GM23338 (cell line): ENCODE results near the gene TULP4. TPM values are rescaled to one million over a fixed set of nuclear protein-coding genes. Genes with fewer than 3 reads are reported as not detected.

ENCODE experiments used
- ATAC-seq: fragments of 200-7000 bp; cut with Tn5 transposase; 3 replicates; pipeline ENCODE4 v1.9.1; 2020
- DNase-seq: peaks from one replicate; pipeline ENCODE4 v3.0.0-alpha.2; 2015; ENCODE audit warnings: low spot score
- H2AFZ ChIP-seq: fragments of 200-600 bp; sonication (generic); 2 replicates; pipeline ENCODE4 v1.8.0; 2016; ENCODE audit warnings: antibody characterized with exemption, mild to moderate bottlenecking, moderate library complexity
- H3F3A ChIP-seq: fragments of 200-600 bp; sonication (generic); replicated peaks from 2 replicates; pipeline ENCODE4 v1.8.0; 2017; ENCODE audit warnings: antibody characterized with exemption, mixed run types, low read depth
- H3K27ac ChIP-seq: fragments of 200-600 bp; sonication (generic); 2 replicates; pipeline ENCODE4 v1.6.1; 2016; ENCODE audit warnings: low read depth
- H3K27me3 ChIP-seq: fragments of 200-600 bp; sonication (generic); 2 replicates; pipeline ENCODE4 v1.8.0; 2016; ENCODE audit warnings: mild to moderate bottlenecking, mixed run types, moderate library complexity; ENCODE audit not compliant: insufficient read depth
- H3K36me3 ChIP-seq: fragments of 200-600 bp; sonication (generic); 2 replicates; pipeline ENCODE4 v1.8.0; 2016; ENCODE audit warnings: mild to moderate bottlenecking; ENCODE audit not compliant: insufficient read depth
- H3K4me1 ChIP-seq: fragments of 200-600 bp; sonication (generic); 2 replicates; pipeline ENCODE4 v1.8.0; 2016; ENCODE audit warnings: mild to moderate bottlenecking, moderate library complexity; ENCODE audit not compliant: insufficient read depth
- H3K4me2 ChIP-seq: fragments of 200-600 bp; sonication (generic); 2 replicates; pipeline ENCODE4 v1.7.1; 2017; ENCODE audit warnings: mixed run types
- H3K4me3 ChIP-seq: fragments of 200-600 bp; sonication (generic); 2 replicates; pipeline ENCODE4 v1.6.1; 2016; ENCODE audit warnings: mixed run types
- H3K79me2 ChIP-seq: fragments of 200-600 bp; sonication (generic); replicated peaks from 2 replicates; pipeline ENCODE4 v1.8.0; 2017; ENCODE audit warnings: mild to moderate bottlenecking; ENCODE audit not compliant: insufficient read depth
- H3K9me2 ChIP-seq: fragments of 200-600 bp; sonication (generic); 2 replicates; pipeline ENCODE4 v1.8.0; 2017; ENCODE audit not compliant: insufficient read depth
- H4K20me1 ChIP-seq: fragments of 200-600 bp; sonication (generic); replicated peaks from 2 replicates; pipeline ENCODE4 v1.8.0; 2017; ENCODE audit warnings: mild to moderate bottlenecking; ENCODE audit not compliant: insufficient read depth
- H3K27ac Mint-ChIP-seq: 2 replicates; pipeline ENCODE4 v1.8.0; 2020; ENCODE audit warnings: inconsistent platforms, mild to moderate bottlenecking, moderate library complexity, mixed read lengths
- H3K27me3 Mint-ChIP-seq: 3 replicates; pipeline ENCODE4 v1.8.0; 2022; ENCODE audit warnings: low read depth, mild to moderate bottlenecking, moderate library complexity, mixed read lengths, inconsistent platforms; ENCODE audit not compliant: insufficient read depth, poor library complexity
- H3K36me3 Mint-ChIP-seq: 3 replicates; pipeline ENCODE4 v1.8.0; 2021; ENCODE audit warnings: low read depth, mild to moderate bottlenecking, inconsistent platforms, moderate library complexity, mixed read lengths
- H3K4me1 Mint-ChIP-seq: 3 replicates; pipeline ENCODE4 v1.8.0; 2020; ENCODE audit warnings: mild to moderate bottlenecking, inconsistent platforms, mixed read lengths
- H3K4me3 Mint-ChIP-seq: 3 replicates; pipeline ENCODE4 v1.8.0; 2021; ENCODE audit warnings: moderate library complexity, mild to moderate bottlenecking, inconsistent platforms, mixed read lengths
- H3K9me3 Mint-ChIP-seq: 3 replicates; pipeline ENCODE4 v1.8.0; 2020; ENCODE audit warnings: moderate library complexity, mild to moderate bottlenecking, inconsistent platforms, mixed read lengths
- CREB1 ChIP-seq: fragments of 250-450 bp; sonication (Bioruptor Pico); IDR thresholded peaks from 2 replicates; pipeline ENCODE4 v1.5.0; 2020; ENCODE audit warnings: low read depth, mild to moderate bottlenecking, moderate library complexity
- ETS1 ChIP-seq: IDR thresholded peaks from 2 replicates; pipeline ENCODE4 v1.6.1; 2016; ENCODE audit warnings: antibody characterized with exemption
- EZH2phosphoT487 ChIP-seq: fragments of 200-600 bp; sonication (generic); IDR thresholded peaks from one replicate; pipeline ENCODE4 v1.8.1; 2018; ENCODE audit warnings: antibody characterized with exemption; ENCODE audit not compliant: unreplicated experiment
- JUNB ChIP-seq: IDR thresholded peaks from one replicate; pipeline ENCODE4 v1.6.1; 2016; ENCODE audit warnings: antibody characterized with exemption; ENCODE audit not compliant: unreplicated experiment
- NANOG ChIP-seq: IDR thresholded peaks from 2 replicates; pipeline ENCODE4 v1.6.1; 2016; ENCODE audit warnings: antibody characterized with exemption, borderline replicate concordance
- POLR2AphosphoS5 ChIP-seq: IDR thresholded peaks from 2 replicates; pipeline ENCODE4 v1.6.1; 2016; ENCODE audit warnings: antibody characterized with exemption, low read depth
- STAT1 ChIP-seq: IDR thresholded peaks from one replicate; pipeline ENCODE4 v1.6.1; 2016; ENCODE audit warnings: antibody characterized with exemption; ENCODE audit not compliant: unreplicated experiment
- ZNF114 ChIP-seq: fragments of 250-450 bp; sonication (Bioruptor Pico); IDR thresholded peaks from 2 replicates; pipeline ENCODE4 v1.5.0; 2020; ENCODE audit warnings: mild to moderate bottlenecking, moderate library complexity
- ZNF331 ChIP-seq: fragments of 250-450 bp; sonication (Bioruptor Pico); IDR thresholded peaks from 2 replicates; pipeline ENCODE4 v1.5.0; 2020; ENCODE audit warnings: low read depth, mild to moderate bottlenecking, moderate library complexity
- polyA plus RNA-seq: library from polyadenylated mRNA; unstranded; fragments of >200 nt; fragmentation: Nextera tagmentation; extraction: Ambion mirVana; gene quantifications from 2 replicates; pipeline ENCODE4 v1.2.1, GENCODE V29; 2016
- total RNA-seq: library from RNA; depleted of rRNA; stranded (reverse); fragments of >200 nt; shearing (Covaris generic); gene quantifications from 2 replicates; pipeline ENCODE4 v1.2.3, GENCODE V29; 2014
- TF ChIP-seq, protein P1 (sequence below): IDR thresholded peaks from one replicate; pipeline ENCODE4 v1.6.1; 2018; ENCODE audit warnings: antibody characterized with exemption; ENCODE audit not compliant: unreplicated experiment
- TF ChIP-seq, protein P2 (sequence below): fragments of 250-450 bp; sonication (Bioruptor Pico); IDR thresholded peaks from 2 replicates; pipeline ENCODE4 v1.5.0; 2020; ENCODE audit warnings: mild to moderate bottlenecking, moderate library complexity
- TF ChIP-seq, protein P3 (sequence below), 2 experiments: fragments of 200-600 bp in 1 of 2; sonication (generic) in 1 of 2; conservative IDR thresholded peaks; 2 replicates each; pipeline versions ENCODE4 v1.5.1 to v1.6.1; 2016 to 2017; ENCODE audit warnings: antibody characterized with exemption in 2 of 2, low read depth in 2 of 2, mild to moderate bottlenecking in 2 of 2, moderate library complexity in 1 of 2

The TULP4 gene
- total and polyA plus RNA-seq, 2 experiments from 2014 or later, result 31.2 to 50.2 TPM

GRCh38 chr6:158406736-158407135, 94.5 kb downstream of the TULP4 start (continued):
- TF ChIP-seq, protein P1, sequence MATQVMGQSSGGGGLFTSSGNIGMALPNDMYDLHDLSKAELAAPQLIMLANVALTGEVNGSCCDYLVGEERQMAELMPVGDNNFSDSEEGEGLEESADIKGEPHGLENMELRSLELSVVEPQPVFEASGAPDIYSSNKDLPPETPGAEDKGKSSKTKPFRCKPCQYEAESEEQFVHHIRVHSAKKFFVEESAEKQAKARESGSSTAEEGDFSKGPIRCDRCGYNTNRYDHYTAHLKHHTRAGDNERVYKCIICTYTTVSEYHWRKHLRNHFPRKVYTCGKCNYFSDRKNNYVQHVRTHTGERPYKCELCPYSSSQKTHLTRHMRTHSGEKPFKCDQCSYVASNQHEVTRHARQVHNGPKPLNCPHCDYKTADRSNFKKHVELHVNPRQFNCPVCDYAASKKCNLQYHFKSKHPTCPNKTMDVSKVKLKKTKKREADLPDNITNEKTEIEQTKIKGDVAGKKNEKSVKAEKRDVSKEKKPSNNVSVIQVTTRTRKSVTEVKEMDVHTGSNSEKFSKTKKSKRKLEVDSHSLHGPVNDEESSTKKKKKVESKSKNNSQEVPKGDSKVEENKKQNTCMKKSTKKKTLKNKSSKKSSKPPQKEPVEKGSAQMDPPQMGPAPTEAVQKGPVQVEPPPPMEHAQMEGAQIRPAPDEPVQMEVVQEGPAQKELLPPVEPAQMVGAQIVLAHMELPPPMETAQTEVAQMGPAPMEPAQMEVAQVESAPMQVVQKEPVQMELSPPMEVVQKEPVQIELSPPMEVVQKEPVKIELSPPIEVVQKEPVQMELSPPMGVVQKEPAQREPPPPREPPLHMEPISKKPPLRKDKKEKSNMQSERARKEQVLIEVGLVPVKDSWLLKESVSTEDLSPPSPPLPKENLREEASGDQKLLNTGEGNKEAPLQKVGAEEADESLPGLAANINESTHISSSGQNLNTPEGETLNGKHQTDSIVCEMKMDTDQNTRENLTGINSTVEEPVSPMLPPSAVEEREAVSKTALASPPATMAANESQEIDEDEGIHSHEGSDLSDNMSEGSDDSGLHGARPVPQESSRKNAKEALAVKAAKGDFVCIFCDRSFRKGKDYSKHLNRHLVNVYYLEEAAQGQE, result no peak
- TF ChIP-seq ZNF114 (CRISPR knock-in tag), result no peak

DNA sequence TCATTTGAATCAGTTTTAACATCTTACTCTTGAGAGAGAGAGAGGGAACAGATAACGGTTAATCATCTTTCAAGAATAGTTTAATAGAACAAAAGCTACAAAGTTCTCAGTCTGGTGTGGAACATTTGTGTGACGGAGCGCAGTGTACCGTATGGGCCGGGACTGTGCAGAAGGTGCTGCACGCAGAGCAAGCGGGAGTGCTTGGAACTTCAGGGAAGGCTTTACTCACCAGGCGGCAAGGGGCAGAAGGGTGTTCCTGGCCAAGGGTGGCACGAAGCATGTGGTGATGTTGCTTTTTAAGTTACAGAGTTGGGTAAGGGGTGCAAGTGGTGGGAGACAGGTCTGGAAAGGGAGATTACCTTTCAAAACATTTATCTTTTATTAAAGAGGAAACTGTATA, 95.7 kb downstream of the TULP4 start:
- no peaks in the 10 kb centered on the region for H3K4me1 ChIP-seq
- Mint-ChIP-seq H3K27ac (no peak overlapping the region), H3K9me3 (no peaks in the 10 kb centered on the region; the same call in 2 of the 3 replicates), H3K4me3 (no peak overlapping the region), H3K27me3 (peaks cover 4% of the 10 kb centered on the region), H3K36me3 (peaks cover 5% of the 10 kb centered on the region; the same call in 1 of the 3 replicates), H3K4me1 (peaks cover 13% of the 10 kb centered on the region)
- H3K4me2 ChIP-seq, result no peak overlapping the region
- H3K27me3 ChIP-seq, result no peaks in the 10 kb centered on the region
- no peak overlapping the region for H3K27ac ChIP-seq
- no peak overlapping the region for H2AFZ ChIP-seq
- 0 out of 2 replicates have a peak, but pooled peaks cover 5% of the 10 kb centered on the region for H3K79me2 ChIP-seq
- ATAC-seq, result no peak
- DNase-seq, result no peak
- 0 out of 2 replicates have a peak, but pooled peaks cover 4% of the 10 kb centered on the region for H4K20me1 ChIP-seq
- H3F3A ChIP-seq, result no peaks in the 10 kb centered on the region
- no peaks in the 10 kb centered on the region for H3K36me3 ChIP-seq
- H3K4me3 ChIP-seq, result no peak overlapping the region
- no peaks in the 10 kb centered on the region for H3K9me2 ChIP-seq
- TF ChIP-seq, protein P2, sequence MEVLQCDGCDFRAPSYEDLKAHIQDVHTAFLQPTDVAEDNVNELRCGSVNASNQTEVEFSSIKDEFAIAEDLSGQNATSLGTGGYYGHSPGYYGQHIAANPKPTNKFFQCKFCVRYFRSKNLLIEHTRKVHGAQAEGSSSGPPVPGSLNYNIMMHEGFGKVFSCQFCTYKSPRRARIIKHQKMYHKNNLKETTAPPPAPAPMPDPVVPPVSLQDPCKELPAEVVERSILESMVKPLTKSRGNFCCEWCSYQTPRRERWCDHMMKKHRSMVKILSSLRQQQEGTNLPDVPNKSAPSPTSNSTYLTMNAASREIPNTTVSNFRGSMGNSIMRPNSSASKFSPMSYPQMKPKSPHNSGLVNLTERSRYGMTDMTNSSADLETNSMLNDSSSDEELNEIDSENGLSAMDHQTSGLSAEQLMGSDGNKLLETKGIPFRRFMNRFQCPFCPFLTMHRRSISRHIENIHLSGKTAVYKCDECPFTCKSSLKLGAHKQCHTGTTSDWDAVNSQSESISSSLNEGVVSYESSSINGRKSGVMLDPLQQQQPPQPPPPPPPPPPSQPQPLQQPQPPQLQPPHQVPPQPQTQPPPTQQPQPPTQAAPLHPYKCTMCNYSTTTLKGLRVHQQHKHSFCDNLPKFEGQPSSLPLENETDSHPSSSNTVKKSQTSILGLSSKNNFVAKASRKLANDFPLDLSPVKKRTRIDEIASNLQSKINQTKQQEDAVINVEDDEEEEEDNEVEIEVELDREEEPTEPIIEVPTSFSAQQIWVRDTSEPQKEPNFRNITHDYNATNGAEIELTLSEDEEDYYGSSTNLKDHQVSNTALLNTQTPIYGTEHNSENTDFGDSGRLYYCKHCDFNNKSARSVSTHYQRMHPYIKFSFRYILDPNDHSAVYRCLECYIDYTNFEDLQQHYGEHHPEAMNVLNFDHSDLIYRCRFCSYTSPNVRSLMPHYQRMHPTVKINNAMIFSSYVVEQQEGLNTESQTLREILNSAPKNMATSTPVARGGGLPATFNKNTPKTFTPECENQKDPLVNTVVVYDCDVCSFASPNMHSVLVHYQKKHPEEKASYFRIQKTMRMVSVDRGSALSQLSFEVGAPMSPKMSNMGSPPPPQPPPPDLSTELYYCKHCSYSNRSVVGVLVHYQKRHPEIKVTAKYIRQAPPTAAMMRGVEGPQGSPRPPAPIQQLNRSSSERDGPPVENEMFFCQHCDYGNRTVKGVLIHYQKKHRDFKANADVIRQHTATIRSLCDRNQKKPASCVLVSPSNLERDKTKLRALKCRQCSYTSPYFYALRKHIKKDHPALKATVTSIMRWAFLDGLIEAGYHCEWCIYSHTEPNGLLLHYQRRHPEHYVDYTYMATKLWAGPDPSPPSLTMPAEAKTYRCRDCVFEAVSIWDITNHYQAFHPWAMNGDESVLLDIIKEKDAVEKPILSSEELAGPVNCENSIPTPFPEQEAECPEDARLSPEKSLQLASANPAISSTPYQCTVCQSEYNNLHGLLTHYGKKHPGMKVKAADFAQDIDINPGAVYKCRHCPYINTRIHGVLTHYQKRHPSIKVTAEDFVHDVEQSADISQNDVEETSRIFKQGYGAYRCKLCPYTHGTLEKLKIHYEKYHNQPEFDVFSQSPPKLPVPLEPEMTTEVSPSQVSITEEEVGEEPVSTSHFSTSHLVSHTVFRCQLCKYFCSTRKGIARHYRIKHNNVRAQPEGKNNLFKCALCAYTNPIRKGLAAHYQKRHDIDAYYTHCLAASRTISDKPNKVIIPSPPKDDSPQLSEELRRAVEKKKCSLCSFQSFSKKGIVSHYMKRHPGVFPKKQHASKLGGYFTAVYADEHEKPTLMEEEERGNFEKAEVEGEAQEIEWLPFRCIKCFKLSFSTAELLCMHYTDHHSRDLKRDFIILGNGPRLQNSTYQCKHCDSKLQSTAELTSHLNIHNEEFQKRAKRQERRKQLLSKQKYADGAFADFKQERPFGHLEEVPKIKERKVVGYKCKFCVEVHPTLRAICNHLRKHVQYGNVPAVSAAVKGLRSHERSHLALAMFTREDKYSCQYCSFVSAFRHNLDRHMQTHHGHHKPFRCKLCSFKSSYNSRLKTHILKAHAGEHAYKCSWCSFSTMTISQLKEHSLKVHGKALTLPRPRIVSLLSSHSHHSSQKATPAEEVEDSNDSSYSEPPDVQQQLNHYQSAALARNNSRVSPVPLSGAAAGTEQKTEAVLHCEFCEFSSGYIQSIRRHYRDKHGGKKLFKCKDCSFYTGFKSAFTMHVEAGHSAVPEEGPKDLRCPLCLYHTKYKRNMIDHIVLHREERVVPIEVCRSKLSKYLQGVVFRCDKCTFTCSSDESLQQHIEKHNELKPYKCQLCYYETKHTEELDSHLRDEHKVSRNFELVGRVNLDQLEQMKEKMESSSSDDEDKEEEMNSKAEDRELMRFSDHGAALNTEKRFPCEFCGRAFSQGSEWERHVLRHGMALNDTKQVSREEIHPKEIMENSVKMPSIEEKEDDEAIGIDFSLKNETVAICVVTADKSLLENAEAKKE (CRISPR knock-in tag), result no peak
- TF ChIP-seq POLR2AphosphoS5, result no peak
- no peak for TF ChIP-seq STAT1
- no peak for TF ChIP-seq ZNF114 (CRISPR knock-in tag)
- TF ChIP-seq JUNB, result no peak
- TF ChIP-seq, protein P3, sequence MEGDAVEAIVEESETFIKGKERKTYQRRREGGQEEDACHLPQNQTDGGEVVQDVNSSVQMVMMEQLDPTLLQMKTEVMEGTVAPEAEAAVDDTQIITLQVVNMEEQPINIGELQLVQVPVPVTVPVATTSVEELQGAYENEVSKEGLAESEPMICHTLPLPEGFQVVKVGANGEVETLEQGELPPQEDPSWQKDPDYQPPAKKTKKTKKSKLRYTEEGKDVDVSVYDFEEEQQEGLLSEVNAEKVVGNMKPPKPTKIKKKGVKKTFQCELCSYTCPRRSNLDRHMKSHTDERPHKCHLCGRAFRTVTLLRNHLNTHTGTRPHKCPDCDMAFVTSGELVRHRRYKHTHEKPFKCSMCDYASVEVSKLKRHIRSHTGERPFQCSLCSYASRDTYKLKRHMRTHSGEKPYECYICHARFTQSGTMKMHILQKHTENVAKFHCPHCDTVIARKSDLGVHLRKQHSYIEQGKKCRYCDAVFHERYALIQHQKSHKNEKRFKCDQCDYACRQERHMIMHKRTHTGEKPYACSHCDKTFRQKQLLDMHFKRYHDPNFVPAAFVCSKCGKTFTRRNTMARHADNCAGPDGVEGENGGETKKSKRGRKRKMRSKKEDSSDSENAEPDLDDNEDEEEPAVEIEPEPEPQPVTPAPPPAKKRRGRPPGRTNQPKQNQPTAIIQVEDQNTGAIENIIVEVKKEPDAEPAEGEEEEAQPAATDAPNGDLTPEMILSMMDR (conservative IDR thresholded peaks at IDR 0.05; ENCODE audit: low read depth in 2 of 2), result no peak
- no peak for TF ChIP-seq ETS1
- no peak for TF ChIP-seq EZH2phosphoT487
- TF ChIP-seq ZNF331 (CRISPR knock-in tag), result no peak
- TF ChIP-seq CREB1 (CRISPR knock-in tag), result no peak
- TF ChIP-seq NANOG, result no peak
